ENCODE data around the gene GSPT1. TPM values are rescaled to one million over a fixed set of nuclear protein-coding genes. Genes with fewer than 3 reads are reported as not detected.

The GSPT1 gene
- total and polyA plus RNA-seq, 9 of the 15 experiments (the other 6 are each of a cell fraction or from before 2014, with no cell fraction given) = 63.8 to 269 (median 148) TPM

DNA sequence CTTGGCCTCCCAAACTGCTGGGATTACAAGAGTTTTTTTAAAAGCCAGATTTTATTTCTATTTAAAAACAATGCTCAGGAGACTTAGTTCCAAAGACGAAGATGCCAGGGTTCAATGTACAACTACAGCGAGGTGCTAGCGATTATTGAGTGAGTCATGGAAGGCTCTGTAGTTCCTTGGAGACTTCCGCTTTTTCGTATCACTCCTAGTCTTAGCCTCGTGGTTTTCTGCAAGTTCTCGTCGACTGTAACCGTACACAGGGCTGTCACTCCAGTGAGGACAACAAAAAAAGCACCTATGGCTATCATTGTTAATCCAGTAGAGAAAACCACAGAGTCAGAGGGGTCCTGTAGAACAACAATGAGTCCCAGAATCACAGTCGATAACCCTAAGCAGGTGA, 96.0 kb downstream of the GSPT1 start (continued):
- TF ChIP-seq MGA (IDR thresholded peaks at IDR 0.05) (peak; percentile 76), SMARCA4 (IDR thresholded peaks at IDR 0.05) (peak; percentile 70; the same call in 1 of the 2 replicates), PHF21A (IDR thresholded peaks at IDR 0.05; ENCODE audit: borderline replicate concordance, low read depth) (no peak), L3MBTL2 (IDR thresholded peaks at IDR 0.05) (peak; percentile 93), ZNF175 (CRISPR knock-in tag; IDR thresholded peaks at IDR 0.05; ENCODE audit: low read depth) (no peak), ERF (CRISPR knock-in tag; IDR thresholded peaks at IDR 0.05) (no peak), NRF1 (conservative IDR thresholded peaks at IDR 0.05 in 1 of 2, IDR thresholded peaks at IDR 0.05 in 1 of 2) (peak in 1 of 2 experiments; percentile 7; a peak in 1 of 4 replicates), SOX6 (IDR thresholded peaks at IDR 0.05) (peak; percentile 47; the same call in 1 of the 2 replicates), CHD2 (IDR thresholded peaks at IDR 0.05; ENCODE audit: low read depth, low read length) (0 out of 2 replicates have a peak, but pooled peaks have one; percentile 31), ADNP (tag; IDR thresholded peaks at IDR 0.05) (peak; percentile 86), CREM (IDR thresholded peaks at IDR 0.05; ENCODE audit: low read depth) (peak; percentile 52; the same call in 1 of the 2 replicates)
- TF ChIP-seq, protein P1, sequence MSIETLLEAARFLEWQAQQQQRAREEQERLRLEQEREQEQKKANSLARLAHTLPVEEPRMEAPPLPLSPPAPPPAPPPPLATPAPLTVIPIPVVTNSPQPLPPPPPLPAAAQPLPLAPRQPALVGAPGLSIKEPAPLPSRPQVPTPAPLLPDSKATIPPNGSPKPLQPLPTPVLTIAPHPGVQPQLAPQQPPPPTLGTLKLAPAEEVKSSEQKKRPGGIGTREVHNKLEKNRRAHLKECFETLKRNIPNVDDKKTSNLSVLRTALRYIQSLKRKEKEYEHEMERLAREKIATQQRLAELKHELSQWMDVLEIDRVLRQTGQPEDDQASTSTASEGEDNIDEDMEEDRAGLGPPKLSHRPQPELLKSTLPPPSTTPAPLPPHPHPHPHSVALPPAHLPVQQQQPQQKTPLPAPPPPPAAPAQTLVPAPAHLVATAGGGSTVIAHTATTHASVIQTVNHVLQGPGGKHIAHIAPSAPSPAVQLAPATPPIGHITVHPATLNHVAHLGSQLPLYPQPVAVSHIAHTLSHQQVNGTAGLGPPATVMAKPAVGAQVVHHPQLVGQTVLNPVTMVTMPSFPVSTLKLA (conservative IDR thresholded peaks at IDR 0.05) = peak in 1 of 2 experiments; percentile 40; a peak in 1 of 4 replicates
- TF ChIP-seq, protein P2, sequence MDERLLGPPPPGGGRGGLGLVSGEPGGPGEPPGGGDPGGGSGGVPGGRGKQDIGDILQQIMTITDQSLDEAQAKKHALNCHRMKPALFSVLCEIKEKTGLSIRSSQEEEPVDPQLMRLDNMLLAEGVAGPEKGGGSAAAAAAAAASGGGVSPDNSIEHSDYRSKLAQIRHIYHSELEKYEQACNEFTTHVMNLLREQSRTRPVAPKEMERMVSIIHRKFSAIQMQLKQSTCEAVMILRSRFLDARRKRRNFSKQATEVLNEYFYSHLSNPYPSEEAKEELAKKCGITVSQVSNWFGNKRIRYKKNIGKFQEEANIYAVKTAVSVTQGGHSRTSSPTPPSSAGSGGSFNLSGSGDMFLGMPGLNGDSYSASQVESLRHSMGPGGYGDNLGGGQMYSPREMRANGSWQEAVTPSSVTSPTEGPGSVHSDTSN (CRISPR knock-in tag; IDR thresholded peaks at IDR 0.05; ENCODE audit: low read depth) = peak; percentile 47; the same call in 1 of the 2 replicates
- TF ChIP-seq, protein P2 (tag; conservative IDR thresholded peaks at IDR 0.05; ENCODE audit: low read depth) = peak; percentile 45; the same call in 1 of the 2 replicates

Measured in K562 (cell line).